Measurements from ENCODE around the gene GRIK1.

DNA sequence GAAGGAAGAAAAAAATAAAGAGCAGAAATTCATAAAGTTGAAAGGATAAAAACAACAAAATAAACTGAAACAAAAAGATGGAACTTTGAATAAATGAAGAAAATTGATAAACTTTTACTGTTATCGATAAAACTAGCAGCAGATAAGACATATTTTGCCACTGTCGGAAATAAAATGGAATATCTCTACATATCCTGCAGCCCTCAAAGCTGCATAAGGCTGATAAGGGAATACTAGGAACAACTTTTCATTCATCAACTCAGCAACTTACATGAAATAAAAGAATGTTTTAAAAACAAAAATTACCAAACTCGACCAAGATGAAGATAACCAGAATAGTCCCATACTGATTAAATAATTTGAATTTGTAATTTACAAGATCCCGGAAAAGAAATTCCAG lies 48.0 kb upstream of the GRIK1 start:
- TF ChIP-seq EZH2 (IDR thresholded peaks at IDR 0.05) (no peak), FOXP2 (optimal IDR thresholded peaks at IDR 0.05; ENCODE audit: control extremely low read depth, extremely low read length, insufficient read depth) (no peak)

All from SK-N-MC (cell line).